ENCODE results near the gene TSBP1.
A peak's percentile ranks its signal among the peaks of the same experiment; 100 is the strongest.

TSBP1 gene

GRCh38 chr6:32254761-32255198, 116.9 kb downstream of the TSBP1 start:
- Histone ChIP-seq H3K27me3 (0 out of 2 replicates have a peak, but pooled peaks cover 7% of the 10 kb centered on the region), H3K36me3 (no peaks in the 10 kb centered on the region), H3K9me3 (peaks cover 17% of the 10 kb centered on the region), H3K27ac (no peak overlapping the region), H3K9ac (no peak overlapping the region), H4K20me1 (no peaks in the 10 kb centered on the region), H3K4me3 (no peak overlapping the region), H3K4me2 (no peak overlapping the region), H3K4me1 (no peaks in the 10 kb centered on the region)
- TF ChIP-seq Cebpa-rat (IDR thresholded peaks at IDR 0.05), result no peak

GRCh38 chr6:32252331-32253009, 119.2 kb downstream of the TSBP1 start:
- H3K36me3 ChIP-seq, result no peaks in the 10 kb centered on the region
- no peak overlapping the region for H3K27ac ChIP-seq
- no peak overlapping the region for H3K4me3 ChIP-seq
- no peaks in the 10 kb centered on the region for H3K4me1 ChIP-seq
- H4K20me1 ChIP-seq, result no peaks in the 10 kb centered on the region
- H3K9me3 ChIP-seq, result peaks cover 33% of the 10 kb centered on the region
- no peak for TF ChIP-seq Cebpa-rat (IDR thresholded peaks at IDR 0.05)
- no peak overlapping the region for H3K4me2 ChIP-seq
- H3K9ac ChIP-seq, result no peak overlapping the region
- 0 out of 2 replicates have a peak, but pooled peaks cover 7% of the 10 kb centered on the region for H3K27me3 ChIP-seq

- H3K4me3 ChIP-seq, result no peak overlapping the region
- H3K4me2 ChIP-seq, result no peak overlapping the region
- no peaks in the 10 kb centered on the region for H3K4me1 ChIP-seq
- no peaks in the 10 kb centered on the region for H3K36me3 ChIP-seq
- peaks cover 23% of the 10 kb centered on the region for H3K9me3 ChIP-seq
- H3K9ac ChIP-seq, result no peak overlapping the region
- no peak overlapping the region for H3K27ac ChIP-seq
- H3K27me3 ChIP-seq, result no peaks in the 10 kb centered on the region
- H4K20me1 ChIP-seq, result no peaks in the 10 kb centered on the region
- no peak for TF ChIP-seq Cebpa-rat (IDR thresholded peaks at IDR 0.05)
Measured at GRCh38 chr6:32249262-32249661, 122.4 kb downstream of the TSBP1 start.

- Histone ChIP-seq H3K4me1 (no peaks in the 10 kb centered on the region), H3K36me3 (no peaks in the 10 kb centered on the region), H4K20me1 (no peaks in the 10 kb centered on the region), H3K27me3 (no peaks in the 10 kb centered on the region), H3K4me3 (no peak overlapping the region), H3K27ac (no peak overlapping the region), H3K9ac (no peak overlapping the region), H3K4me2 (no peak overlapping the region), H3K9me3 (peaks cover 23% of the 10 kb centered on the region)
- TF ChIP-seq Cebpa-rat (IDR thresholded peaks at IDR 0.05), result no peak
Measured at GRCh38 chr6:32247401-32247800, 124.3 kb downstream of the TSBP1 start.

- H3K27ac ChIP-seq, result no peak overlapping the region
- no peak overlapping the region for H3K9ac ChIP-seq
- H4K20me1 ChIP-seq, result no peaks in the 10 kb centered on the region
- H3K36me3 ChIP-seq, result no peaks in the 10 kb centered on the region
- TF ChIP-seq Cebpa-rat (IDR thresholded peaks at IDR 0.05), result no peak
- peaks cover 22% of the 10 kb centered on the region for H3K9me3 ChIP-seq
- H3K27me3 ChIP-seq, result no peaks in the 10 kb centered on the region
- H3K4me1 ChIP-seq, result no peaks in the 10 kb centered on the region
- no peak overlapping the region for H3K4me3 ChIP-seq
- H3K4me2 ChIP-seq, result peak overlapping the region; percentile 48
Measured at GRCh38 chr6:32244946-32245398, 126.7 kb downstream of the TSBP1 start.

- no peaks in the 10 kb centered on the region for H3K36me3 ChIP-seq
- no peak overlapping the region for H3K9ac ChIP-seq
- H3K9me3 ChIP-seq, result peaks cover 15% of the 10 kb centered on the region
- TF ChIP-seq Cebpa-rat (IDR thresholded peaks at IDR 0.05), result no peak
- no peak overlapping the region for H3K4me3 ChIP-seq
- H4K20me1 ChIP-seq, result no peaks in the 10 kb centered on the region
- H3K4me2 ChIP-seq, result no peak overlapping the region
- no peaks in the 10 kb centered on the region for H3K4me1 ChIP-seq
- H3K27me3 ChIP-seq, result no peaks in the 10 kb centered on the region
- no peak overlapping the region for H3K27ac ChIP-seq
Measured at GRCh38 chr6:32244270-32244669, 127.4 kb downstream of the TSBP1 start.

Data from BLaER1 (cell line).